NCI-H748 (cell line): Measurements from ENCODE around the gene CAPN10.

Experiments used
- DNase-seq: peaks from one replicate; lab custom pipeline; 2025; ENCODE audit not compliant: unreplicated experiment; lab: John Stamatoyannopoulos, UW

The CAPN10 gene

GRCh38 chr2:240574386-240575100 is 12.0 kb upstream of the CAPN10 start:
- DNase-seq, result no peak

DNA sequence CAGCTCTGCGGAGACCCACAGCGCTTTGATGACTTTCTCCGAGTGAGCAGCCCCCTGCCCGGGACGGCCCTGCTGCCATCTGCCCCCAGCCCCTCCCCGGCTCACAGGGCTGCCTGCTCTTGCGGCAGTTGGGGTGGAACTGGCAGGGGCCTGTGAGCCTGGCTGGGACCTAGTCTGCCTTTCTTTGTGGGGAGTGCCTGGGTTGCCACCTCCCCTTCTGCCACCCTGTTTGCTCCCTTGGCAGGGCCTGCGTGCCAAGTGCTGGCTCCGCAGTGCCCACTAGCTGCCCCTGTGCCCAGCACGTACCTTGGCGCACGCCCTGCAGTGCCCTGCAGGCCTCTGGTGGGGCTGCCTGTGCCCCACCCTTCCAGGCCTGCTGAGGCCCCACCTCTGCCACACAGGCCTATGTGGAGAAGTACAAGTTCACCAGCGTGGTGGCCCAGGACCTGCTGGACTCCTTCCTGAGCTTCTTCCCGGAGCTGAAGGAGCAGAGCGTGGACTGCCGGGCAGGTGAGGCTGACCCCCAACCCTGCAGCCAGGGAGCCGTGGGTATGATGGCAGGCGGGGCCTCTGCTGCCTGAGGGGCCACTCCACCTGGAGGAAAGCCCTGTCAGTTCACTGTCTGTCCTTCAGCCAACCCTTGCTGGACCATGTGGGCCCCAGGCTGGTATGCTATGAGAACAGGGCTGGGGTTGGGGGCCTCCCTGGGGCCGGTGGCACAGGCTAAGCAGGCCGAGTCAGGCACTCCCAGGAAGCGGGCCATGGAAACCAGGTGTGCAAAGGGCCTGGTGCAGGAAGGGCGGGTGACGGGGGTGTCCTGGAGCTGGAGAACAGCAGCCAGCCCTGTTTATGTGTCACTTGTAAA is 11.2 kb upstream of the CAPN10 start:
- DNase-seq, result no peak

GRCh38 chr2:240576036-240576435 is 10.5 kb upstream of the CAPN10 start:
- DNase-seq, result no peak

GRCh38 chr2:240576436-240577205 is 9.9 kb upstream of the CAPN10 start:
- no peak for DNase-seq

DNA sequence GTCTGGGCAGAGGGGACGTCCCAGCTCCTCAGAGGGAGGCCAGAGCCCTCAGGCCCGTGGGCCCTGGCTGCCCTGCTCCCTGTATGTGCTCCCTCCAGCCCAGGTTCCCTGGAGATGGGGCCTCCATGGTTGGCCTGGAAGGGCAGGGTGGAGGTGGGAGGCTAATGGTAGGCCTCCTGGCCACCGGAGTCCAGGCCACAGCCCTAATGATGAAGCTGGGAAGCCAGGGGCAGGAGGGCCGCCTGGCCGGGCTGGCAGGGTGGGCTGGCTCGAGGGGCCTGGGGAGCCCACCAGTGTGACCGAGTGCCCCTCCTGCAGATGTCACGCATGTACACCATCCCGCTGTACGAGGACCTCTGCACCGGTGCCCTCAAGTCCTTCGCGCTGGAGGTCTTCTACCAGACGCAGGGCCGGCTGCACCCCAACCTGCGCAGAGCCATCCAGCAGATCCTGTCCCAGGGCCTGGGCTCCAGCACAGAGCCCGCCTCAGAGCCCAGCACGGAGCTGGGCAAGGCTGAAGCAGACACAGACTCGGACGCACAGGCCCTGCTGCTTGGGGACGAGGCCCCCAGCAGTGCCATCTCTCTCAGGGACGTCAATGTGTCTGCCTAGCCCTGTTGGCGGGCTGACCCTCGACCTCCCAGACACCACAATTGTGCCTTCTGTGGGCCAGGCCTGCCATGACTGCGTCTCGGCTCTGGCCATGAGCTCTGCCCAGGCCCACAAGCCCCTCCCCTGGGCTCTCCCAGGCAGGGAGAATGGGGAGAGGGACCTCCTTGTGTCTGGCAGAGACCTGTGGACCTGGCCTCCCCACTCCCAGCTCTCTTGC is 9.0 kb upstream of the CAPN10 start:
- no peak for DNase-seq

- no peak for DNase-seq
Measured at GRCh38 chr2:240578110-240578450, 8.5 kb upstream of the CAPN10 start.

DNA sequence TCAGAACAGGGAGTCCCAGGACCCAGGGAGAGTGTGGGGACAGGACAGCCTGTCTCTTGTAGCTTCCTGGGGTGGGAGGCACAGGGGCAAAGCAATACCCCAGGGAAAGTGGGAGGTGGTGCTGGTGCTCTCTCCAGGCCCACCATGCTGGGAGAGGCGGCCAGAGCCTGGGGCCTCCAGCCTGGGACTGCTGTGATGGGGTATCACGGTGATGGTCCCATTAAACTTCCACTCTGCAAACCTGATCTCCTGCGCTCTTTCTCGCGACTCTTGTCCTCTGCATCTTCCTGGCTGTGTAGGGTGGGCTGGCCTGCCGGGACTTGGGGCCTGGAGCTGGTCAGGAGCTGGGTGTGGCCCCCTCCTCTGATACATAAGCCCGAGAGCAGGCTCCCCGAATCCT is 8.0 kb upstream of the CAPN10 start:
- DNase-seq, result no peak

- no peak for DNase-seq
Measured at GRCh38 chr2:240579071-240579762, 7.3 kb upstream of the CAPN10 start.

DNA sequence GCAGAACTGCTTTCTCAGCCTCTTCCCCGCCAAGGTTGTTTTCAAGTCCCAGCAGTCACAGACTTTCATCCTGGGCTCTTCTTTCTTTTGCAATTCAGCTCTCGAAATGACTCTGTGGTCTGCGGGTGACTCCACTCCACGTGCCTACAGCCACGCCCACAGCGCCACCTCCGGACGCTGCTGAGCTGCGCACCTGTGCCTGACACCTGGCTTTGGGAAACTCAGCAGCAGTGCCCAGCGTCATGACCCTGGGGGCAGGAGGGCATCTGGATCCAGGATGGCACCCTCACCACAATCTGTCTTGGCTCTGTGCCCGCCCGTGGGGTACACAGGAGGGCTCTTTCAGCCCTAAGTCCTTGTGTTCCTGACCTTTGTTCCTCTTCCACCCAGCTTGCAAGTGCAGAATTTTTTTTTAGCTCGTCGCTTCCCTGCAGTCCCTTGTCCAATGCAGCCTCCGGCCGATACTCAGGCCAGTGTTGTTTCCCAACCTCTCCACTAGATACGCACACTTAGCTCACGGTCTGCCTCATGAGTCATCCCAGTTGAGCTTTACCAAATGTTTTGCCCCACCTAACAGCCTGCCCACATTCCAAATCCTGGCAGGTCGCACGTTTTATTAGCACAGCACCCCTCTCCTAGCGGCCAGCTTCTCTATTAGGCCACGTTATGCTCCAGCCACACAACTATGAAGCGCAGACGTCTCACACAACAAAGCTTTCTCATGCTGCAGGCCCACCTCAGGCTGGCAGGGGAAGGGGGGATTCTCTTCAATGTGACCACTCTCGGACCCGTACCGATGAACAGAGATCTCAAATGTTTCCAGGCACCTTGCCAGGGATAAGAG is 6.5 kb upstream of the CAPN10 start:
- DNase-seq, result peak; percentile 57

- no peak for DNase-seq
Measured at GRCh38 chr2:240581811-240582210, 4.7 kb upstream of the CAPN10 start.

DNA sequence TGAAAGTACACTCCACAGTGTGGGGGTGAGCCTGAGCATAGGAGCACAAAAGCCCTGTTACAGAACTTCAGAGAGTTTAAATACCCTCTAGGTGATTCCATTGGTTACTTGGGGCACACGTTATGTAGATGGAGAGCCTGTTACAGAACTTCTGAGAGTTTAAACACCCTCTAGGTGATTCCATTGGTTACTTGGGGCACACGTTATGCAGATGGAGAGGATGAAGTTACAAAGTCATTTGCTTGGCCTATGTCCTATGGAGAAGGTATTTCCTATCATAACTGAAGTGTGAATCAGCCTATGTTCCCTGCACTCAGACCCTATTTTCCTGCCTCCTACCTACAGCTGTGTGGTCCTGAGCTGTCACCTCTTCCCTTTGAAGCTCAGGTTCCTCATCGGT is 3.8 kb upstream of the CAPN10 start:
- no peak for DNase-seq

DNA sequence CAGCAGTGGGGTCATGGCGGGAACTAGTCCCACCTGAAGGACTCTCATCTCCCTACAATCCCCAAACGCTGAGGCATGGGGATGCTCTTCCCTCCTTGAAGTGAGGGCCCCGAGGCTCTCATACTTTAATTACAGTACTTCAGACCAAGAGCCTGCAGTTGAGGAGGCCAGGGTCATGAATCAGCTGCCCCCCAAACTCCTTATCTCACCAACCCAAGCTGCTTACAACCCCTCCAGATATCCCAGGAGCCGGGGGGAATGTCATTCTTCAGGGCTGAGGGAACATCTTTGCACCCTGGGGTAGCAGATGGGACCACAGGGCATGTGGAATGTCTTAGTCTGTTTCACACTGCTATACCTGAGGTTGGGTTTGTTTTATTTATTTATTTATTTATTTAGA is 2.8 kb upstream of the CAPN10 start:
- DNase-seq, result no peak

DNA sequence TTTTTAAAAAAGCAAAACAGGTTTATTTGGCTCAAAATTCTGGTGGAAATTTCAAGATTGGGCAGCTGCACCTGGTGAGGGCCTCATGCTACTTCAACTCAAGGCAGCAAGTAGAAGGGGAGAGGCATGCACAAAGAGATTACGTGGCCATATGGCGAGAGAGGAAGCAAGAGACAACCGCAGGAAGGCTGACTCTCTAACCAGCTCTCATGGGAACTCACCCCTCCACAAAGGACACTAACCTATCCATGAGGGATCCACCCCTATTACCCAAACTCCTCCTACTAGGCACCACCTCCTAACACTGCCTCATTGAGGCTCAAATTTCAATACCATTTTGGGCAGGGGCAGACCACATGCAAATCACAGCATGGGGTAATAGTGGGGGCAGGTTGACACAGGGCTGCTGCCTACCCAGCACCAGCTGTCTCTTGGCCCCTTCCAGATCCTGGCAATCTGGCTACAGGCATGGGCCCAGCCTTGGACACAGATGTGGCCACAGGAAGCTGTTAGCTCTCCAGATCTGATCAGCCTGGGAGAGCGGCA is 2.0 kb upstream of the CAPN10 start:
- peak; percentile 22 for DNase-seq

DNA sequence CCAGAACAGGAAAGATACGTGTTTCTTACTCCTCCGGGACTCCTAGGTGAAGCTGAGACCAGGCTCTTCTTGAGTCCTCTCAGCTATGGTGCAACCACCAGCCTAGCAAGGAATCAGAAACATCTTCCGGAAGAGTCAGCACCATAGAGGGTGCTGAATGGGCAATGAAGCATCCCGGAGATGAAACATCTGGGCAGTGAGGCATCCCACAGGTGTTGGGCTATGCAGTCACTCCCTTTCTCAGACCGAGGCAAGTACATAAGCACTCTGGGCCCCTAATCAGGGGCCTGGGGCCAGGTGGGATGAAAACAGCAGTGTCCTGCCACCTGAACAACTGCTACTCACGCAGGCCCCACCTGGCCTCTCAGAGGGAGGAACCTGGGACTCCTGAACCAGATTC is 1.4 kb upstream of the CAPN10 start:
- no peak for DNase-seq

GRCh38 chr2:240585681-240586197 is 795 bp upstream of the CAPN10 start:
- no peak for DNase-seq

DNA sequence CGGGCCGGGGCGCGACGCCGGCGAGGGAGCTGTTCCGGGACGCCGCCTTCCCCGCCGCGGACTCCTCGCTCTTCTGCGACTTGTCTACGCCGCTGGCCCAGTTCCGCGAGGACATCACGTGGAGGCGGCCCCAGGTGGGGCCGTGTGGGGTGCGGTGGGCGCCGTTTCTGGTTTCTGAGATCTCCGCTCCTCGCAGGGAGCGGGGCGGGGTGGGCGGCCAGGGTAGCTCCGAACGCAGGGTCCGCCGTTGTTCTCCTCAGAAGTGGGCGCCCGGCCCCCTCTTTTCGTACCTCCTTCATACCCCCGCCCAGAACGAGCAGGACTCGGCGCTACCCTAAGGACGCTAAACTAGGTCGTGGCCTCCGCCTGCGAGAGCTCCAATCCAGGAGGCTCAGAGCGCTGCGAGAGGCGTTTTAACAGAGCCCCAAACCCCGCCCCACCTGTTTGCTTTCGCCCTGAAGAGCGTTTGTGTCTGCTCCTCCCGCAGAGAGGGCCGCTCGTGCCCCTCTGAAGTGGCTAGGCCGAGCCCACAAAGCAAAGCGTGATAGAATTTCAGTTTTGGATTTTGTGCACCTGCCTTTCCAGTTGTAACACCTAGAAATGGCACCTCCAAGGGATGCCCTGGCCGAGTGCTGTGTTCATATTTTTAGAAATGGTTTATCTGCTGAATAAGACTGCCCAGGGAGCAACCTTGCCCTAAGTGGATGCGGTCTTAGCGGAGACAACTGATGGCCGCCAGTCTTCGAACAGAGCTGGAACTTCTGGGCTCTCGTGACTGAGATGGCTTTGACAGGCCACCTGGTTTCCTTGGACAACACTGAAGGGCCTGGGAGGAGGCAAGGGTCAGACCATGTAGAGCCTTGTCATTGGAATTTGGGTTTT is 626 bp downstream of the CAPN10 start:
- peak; percentile 82 for DNase-seq

GRCh38 chr2:240588006-240588655 is 1.6 kb downstream of the CAPN10 start:
- no peak for DNase-seq
